Activated naive CD4-positive, alpha-beta T cell treated with anti-CD3 and anti-CD28 coated beads for 36 hours (primary cell): Measurements from ENCODE around the gene RNU5B-1. TPM values are rescaled to one million over a fixed set of nuclear protein-coding genes. Genes with fewer than 3 reads are reported as not detected.

Source experiments
- total RNA-seq, 2 experiments: library from RNA; stranded (reverse); gene quantifications; one replicate each; pipeline ENCODE4 v1.2.3, GENCODE V29; 2021

Gene RNU5B-1
- total RNA-seq, 2 experiments from 2014 or later = not detected

Other genes starting within 250 kb of the RNU5B-1 start
- not detected for gene RASL12, start 236.7 kb upstream of the RNU5B-1 start, total RNA-seq
- not detected for gene KBTBD13, start 227.9 kb upstream of the RNU5B-1 start, total RNA-seq
- gene UBAP1L, start 189.5 kb upstream of the RNU5B-1 start, total RNA-seq = 1 to 10 TPM; 1.6 to 1.9 TPM
- 10 to 100 TPM; 28.6 to 31.5 TPM for gene PDCD7, start 170.9 kb upstream of the RNU5B-1 start, total RNA-seq
- 10 to 100 TPM; 62.7 to 69.9 TPM for gene CLPX, start 119.3 kb upstream of the RNU5B-1 start, total RNA-seq
- not detected for gene CILP, start 93.2 kb upstream of the RNU5B-1 start, total RNA-seq
- 10 to 100 TPM; 16.2 to 16.8 TPM for gene PARP16, start 17.8 kb upstream of the RNU5B-1 start, total RNA-seq
- gene RNU5A-1, start 8.6 kb upstream of the RNU5B-1 start, total RNA-seq = not detected
- gene IGDCC3, start 73.3 kb downstream of the RNU5B-1 start, total RNA-seq = not detected
- under 1 TPM; 0.17 to 0.41 TPM for gene IGDCC4, start 118.3 kb downstream of the RNU5B-1 start, total RNA-seq
- gene DPP8, start 213.0 kb downstream of the RNU5B-1 start, total RNA-seq = 10 to 100 TPM; 23.0 to 24.9 TPM
- gene HACD3, start 225.8 kb downstream of the RNU5B-1 start, total RNA-seq = 10 to 100 TPM; 29.1 to 30.1 TPM